K562 (cell line): ENCODE measurements around the gene FAM50B.

Source experiments
- CHD2 ChIP-seq: IDR thresholded peaks from 2 replicates; pipeline ENCODE4 v1.6.1; 2011; ENCODE audit warnings: low read depth, low read length
- EZH2 ChIP-seq: IDR thresholded peaks from 2 replicates; pipeline ENCODE4 v1.6.1; 2012; ENCODE audit warnings: low read depth, mild to moderate bottlenecking, inconsistent platforms, low read length, borderline replicate concordance
- HCFC1 ChIP-seq: IDR thresholded peaks from 2 replicates; pipeline ENCODE4 v1.6.1; 2012; ENCODE audit warnings: low read depth, low read length, improper control_type of control experiment
- MXI1 ChIP-seq: IDR thresholded peaks from 2 replicates; pipeline ENCODE4 v1.6.1; 2011; ENCODE audit warnings: low read depth, mild to moderate bottlenecking, improper control_type of control experiment, low read length
- POLR2A ChIP-seq: fragments of 450-650 bp; conservative IDR thresholded peaks from 2 replicates; pipeline ENCODE4 v1.6.1; 2016
- TCFL5 ChIP-seq: fragments of 250-450 bp; sonication (Bioruptor Pico); conservative IDR thresholded peaks from 2 replicates; pipeline ENCODE4 v1.6.1; 2021; ENCODE audit warnings: mild to moderate bottlenecking, moderate library complexity, matching md5 sums
- TEAD4 ChIP-seq, 2 experiments: sonication (generic) in 1 of 2; formaldehyde crosslinking in 1 of 2; IDR thresholded peaks; 2 replicates each; pipeline versions ENCODE4 v1.6.1 to v1.8.0; 2012 to 2022; ENCODE audit warnings: borderline replicate concordance in 1 of 2, inconsistent platforms in 1 of 2, low read length in 1 of 2, mild to moderate bottlenecking in 1 of 2, missing genetic modification reagents in 1 of 2
- THAP7 ChIP-seq: fragments of 250-450 bp; sonication (Bioruptor Pico); IDR thresholded peaks from 2 replicates; pipeline ENCODE4 v1.5.0; 2021
- U2AF2 ChIP-seq: fragments of 200-400 bp; formaldehyde crosslinking; optimal IDR thresholded peaks from 2 replicates; pipeline ENCODE3; 2017; ENCODE audit warnings: low read depth, mild to moderate bottlenecking, low read length
- ZNF232 ChIP-seq: sonication (generic); formaldehyde crosslinking; IDR thresholded peaks from 2 replicates; pipeline ENCODE4 v1.8.0; 2022; ENCODE audit warnings: mild to moderate bottlenecking, missing genetic modification reagents

GRCh38 chr6:3895805-3896204, 46.6 kb downstream of the FAM50B start:
- no peak for TF ChIP-seq TEAD4 (IDR thresholded peaks at IDR 0.05; ENCODE audit: low read length)
- TF ChIP-seq TEAD4 (CRISPR knock-in tag; IDR thresholded peaks at IDR 0.05; ENCODE audit: borderline replicate concordance), result no peak
- TF ChIP-seq HCFC1, result no peak
- no peak for TF ChIP-seq CHD2
- TF ChIP-seq ZNF232 (CRISPR knock-in tag), result no peak
- no peak for TF ChIP-seq POLR2A
- no peak for TF ChIP-seq TCFL5 (CRISPR knock-in tag)
- TF ChIP-seq EZH2, result no peak
- no peak for TF ChIP-seq THAP7 (CRISPR knock-in tag)
- no peak for TF ChIP-seq MXI1
- TF ChIP-seq U2AF2, result no peak
